Neural cell (in vitro differentiated cells): ENCODE results near the gene ARHGEF4.

ENCODE experiments used
- CTCF ChIP-seq: fragments of 450-650 bp; IDR thresholded peaks from 2 replicates; pipeline ENCODE4 v1.5.1; 2014; ENCODE audit warnings: antibody characterized with exemption, mild to moderate bottlenecking, moderate library complexity; ENCODE audit not compliant: poor library complexity, severe bottlenecking
- EP300 ChIP-seq: fragments of 450-650 bp; conservative IDR thresholded peaks from 2 replicates; pipeline ENCODE4 v1.6.1; 2014; ENCODE audit warnings: antibody characterized with exemption, mild to moderate bottlenecking, moderate library complexity; ENCODE audit not compliant: poor library complexity, severe bottlenecking
- EZH2 ChIP-seq: fragments of 200-600, 300-800 bp; shearing (Covaris generic), sonication (generic); IDR thresholded peaks from 2 replicates; pipeline ENCODE4 v1.6.1; 2014; ENCODE audit warnings: antibody characterized with exemption, low read length, borderline replicate concordance, mild to moderate bottlenecking; ENCODE audit not compliant: insufficient read depth, poor library complexity, severe bottlenecking
- MXI1 ChIP-seq: fragments of 450-650 bp; conservative IDR thresholded peaks from 2 replicates; pipeline ENCODE4 v1.6.1; 2014; ENCODE audit warnings: antibody characterized with exemption, mild to moderate bottlenecking; ENCODE audit not compliant: poor library complexity, severe bottlenecking
- POLR2AphosphoS5 ChIP-seq: IDR thresholded peaks from 2 replicates; pipeline ENCODE4 v1.6.1; 2012
- RAD21 ChIP-seq: fragments of 450-650 bp; conservative IDR thresholded peaks from 2 replicates; pipeline ENCODE4 v1.6.1; 2014; ENCODE audit warnings: antibody characterized with exemption, mild to moderate bottlenecking, moderate library complexity
- SMC3 ChIP-seq: fragments of 450-650 bp; conservative IDR thresholded peaks from 2 replicates; pipeline ENCODE4 v1.6.1; 2014; ENCODE audit warnings: antibody characterized with exemption, mild to moderate bottlenecking, moderate library complexity; ENCODE audit not compliant: poor library complexity
- TAF1 ChIP-seq: IDR thresholded peaks from 2 replicates; pipeline ENCODE4 v1.6.1; 2012; ENCODE audit warnings: low read depth
- TF ChIP-seq, protein P1 (sequence below): IDR thresholded peaks from 2 replicates; pipeline ENCODE4 v1.6.1; 2012; ENCODE audit warnings: borderline replicate concordance

GRCh38 chr2:131023758-131024157 lies 187.0 kb downstream of the ARHGEF4 start:
- TF ChIP-seq CTCF, result no peak
- TF ChIP-seq SMC3, result no peak
- TF ChIP-seq EP300, result no peak
- TF ChIP-seq RAD21, result no peak
- no peak for TF ChIP-seq POLR2AphosphoS5
- TF ChIP-seq, protein P1, sequence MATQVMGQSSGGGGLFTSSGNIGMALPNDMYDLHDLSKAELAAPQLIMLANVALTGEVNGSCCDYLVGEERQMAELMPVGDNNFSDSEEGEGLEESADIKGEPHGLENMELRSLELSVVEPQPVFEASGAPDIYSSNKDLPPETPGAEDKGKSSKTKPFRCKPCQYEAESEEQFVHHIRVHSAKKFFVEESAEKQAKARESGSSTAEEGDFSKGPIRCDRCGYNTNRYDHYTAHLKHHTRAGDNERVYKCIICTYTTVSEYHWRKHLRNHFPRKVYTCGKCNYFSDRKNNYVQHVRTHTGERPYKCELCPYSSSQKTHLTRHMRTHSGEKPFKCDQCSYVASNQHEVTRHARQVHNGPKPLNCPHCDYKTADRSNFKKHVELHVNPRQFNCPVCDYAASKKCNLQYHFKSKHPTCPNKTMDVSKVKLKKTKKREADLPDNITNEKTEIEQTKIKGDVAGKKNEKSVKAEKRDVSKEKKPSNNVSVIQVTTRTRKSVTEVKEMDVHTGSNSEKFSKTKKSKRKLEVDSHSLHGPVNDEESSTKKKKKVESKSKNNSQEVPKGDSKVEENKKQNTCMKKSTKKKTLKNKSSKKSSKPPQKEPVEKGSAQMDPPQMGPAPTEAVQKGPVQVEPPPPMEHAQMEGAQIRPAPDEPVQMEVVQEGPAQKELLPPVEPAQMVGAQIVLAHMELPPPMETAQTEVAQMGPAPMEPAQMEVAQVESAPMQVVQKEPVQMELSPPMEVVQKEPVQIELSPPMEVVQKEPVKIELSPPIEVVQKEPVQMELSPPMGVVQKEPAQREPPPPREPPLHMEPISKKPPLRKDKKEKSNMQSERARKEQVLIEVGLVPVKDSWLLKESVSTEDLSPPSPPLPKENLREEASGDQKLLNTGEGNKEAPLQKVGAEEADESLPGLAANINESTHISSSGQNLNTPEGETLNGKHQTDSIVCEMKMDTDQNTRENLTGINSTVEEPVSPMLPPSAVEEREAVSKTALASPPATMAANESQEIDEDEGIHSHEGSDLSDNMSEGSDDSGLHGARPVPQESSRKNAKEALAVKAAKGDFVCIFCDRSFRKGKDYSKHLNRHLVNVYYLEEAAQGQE, result no peak
- TF ChIP-seq MXI1, result no peak
- TF ChIP-seq EZH2, result no peak
- no peak for TF ChIP-seq TAF1
